ENCODE results near the gene BIN1.

- TF ChIP-seq POLR2AphosphoS5 (IDR thresholded peaks at IDR 0.05; ENCODE audit: low read depth, low read length) (no peak), EZH2 (IDR thresholded peaks at IDR 0.05) (no peak), POLR2A (IDR thresholded peaks at IDR 0.05; ENCODE audit: borderline replicate concordance, extremely low read depth, insufficient read depth, insufficient read length) (no peak), YY1 (IDR thresholded peaks at IDR 0.05; ENCODE audit: extremely low read depth, insufficient replicate concordance, low read depth, low read length) (no peak), CEBPB (IDR thresholded peaks at IDR 0.05; ENCODE audit: low read depth) (no peak), ZBTB33 (IDR thresholded peaks at IDR 0.05; ENCODE audit: extremely low read depth, insufficient replicate concordance, low read length) (no peak), RAD21 (IDR thresholded peaks at IDR 0.05; ENCODE audit: low read depth) (no peak), JUND (IDR thresholded peaks at IDR 0.05) (no peak), MAX (IDR thresholded peaks at IDR 0.05) (no peak)
- TF ChIP-seq, protein P1, sequence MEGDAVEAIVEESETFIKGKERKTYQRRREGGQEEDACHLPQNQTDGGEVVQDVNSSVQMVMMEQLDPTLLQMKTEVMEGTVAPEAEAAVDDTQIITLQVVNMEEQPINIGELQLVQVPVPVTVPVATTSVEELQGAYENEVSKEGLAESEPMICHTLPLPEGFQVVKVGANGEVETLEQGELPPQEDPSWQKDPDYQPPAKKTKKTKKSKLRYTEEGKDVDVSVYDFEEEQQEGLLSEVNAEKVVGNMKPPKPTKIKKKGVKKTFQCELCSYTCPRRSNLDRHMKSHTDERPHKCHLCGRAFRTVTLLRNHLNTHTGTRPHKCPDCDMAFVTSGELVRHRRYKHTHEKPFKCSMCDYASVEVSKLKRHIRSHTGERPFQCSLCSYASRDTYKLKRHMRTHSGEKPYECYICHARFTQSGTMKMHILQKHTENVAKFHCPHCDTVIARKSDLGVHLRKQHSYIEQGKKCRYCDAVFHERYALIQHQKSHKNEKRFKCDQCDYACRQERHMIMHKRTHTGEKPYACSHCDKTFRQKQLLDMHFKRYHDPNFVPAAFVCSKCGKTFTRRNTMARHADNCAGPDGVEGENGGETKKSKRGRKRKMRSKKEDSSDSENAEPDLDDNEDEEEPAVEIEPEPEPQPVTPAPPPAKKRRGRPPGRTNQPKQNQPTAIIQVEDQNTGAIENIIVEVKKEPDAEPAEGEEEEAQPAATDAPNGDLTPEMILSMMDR (IDR thresholded peaks at IDR 0.05 in 2 of 3, conservative IDR thresholded peaks at IDR 0.05 in 1 of 3; ENCODE audit: borderline replicate concordance in 1 of 3, insufficient read depth in 1 of 3, low read depth in 2 of 3, low read length in 2 of 3) = no peak
Measured at GRCh38 chr2:127104166-127104660, 2.7 kb downstream of the BIN1 start.
